HEK293 (cell line): ENCODE data around the gene APBB2.

ENCODE experiments used
- CTCF ChIP-seq: fragments of 450-650 bp; formaldehyde crosslinking; IDR thresholded peaks from 2 replicates; pipeline ENCODE4 v1.5.1; 2016; ENCODE audit warnings: missing biosample characterization, missing genetic modification characterization
- MEIS1 ChIP-seq: sonication (generic); formaldehyde crosslinking; IDR thresholded peaks from 2 replicates; pipeline ENCODE4 v1.8.1; 2022; ENCODE audit warnings: missing genetic modification reagents, mild to moderate bottlenecking, borderline replicate concordance
- REST ChIP-seq: fragments of 450-650 bp; formaldehyde crosslinking; IDR thresholded peaks from 2 replicates; pipeline ENCODE4 v1.5.1; 2016; ENCODE audit warnings: missing biosample characterization, missing genetic modification characterization
- YY1 ChIP-seq: fragments of 450-650 bp; formaldehyde crosslinking; IDR thresholded peaks from 2 replicates; pipeline ENCODE4 v1.5.1; 2018; ENCODE audit warnings: missing biosample characterization, missing genetic modification characterization
- ZNF175 ChIP-seq: fragments of 450-650 bp; formaldehyde crosslinking; IDR thresholded peaks from 2 replicates; pipeline ENCODE4 v1.5.1; 2016; ENCODE audit warnings: missing biosample characterization, missing genetic modification characterization
- ZNF214 ChIP-seq: fragments of 450-650 bp; formaldehyde crosslinking; IDR thresholded peaks from 2 replicates; pipeline ENCODE4 v1.5.1; 2017; ENCODE audit warnings: missing biosample characterization, mild to moderate bottlenecking, missing genetic modification characterization, borderline replicate concordance
- ZNF350 ChIP-seq: fragments of 450-650 bp; formaldehyde crosslinking; IDR thresholded peaks from 2 replicates; pipeline ENCODE4 v1.5.0; 2017; ENCODE audit warnings: missing biosample characterization, mild to moderate bottlenecking, missing genetic modification characterization
- ZNF548 ChIP-seq: fragments of 450-650 bp; formaldehyde crosslinking; IDR thresholded peaks from 2 replicates; pipeline ENCODE4 v1.5.1; 2016; ENCODE audit warnings: missing biosample characterization, missing genetic modification characterization

GRCh38 chr4:40840985-40841571 lies 373.3 kb downstream of the APBB2 start:
- TF ChIP-seq ZNF548 (tag by site-specific recombination) (no peak), REST (tag by site-specific recombination) (no peak), CTCF (tag by site-specific recombination) (peak; percentile 40; the same call in 1 of the 2 replicates), ZNF214 (tag by site-specific recombination) (no peak), YY1 (tag by site-specific recombination) (no peak), MEIS1 (CRISPR knock-in tag) (no peak), ZNF350 (tag by site-specific recombination) (no peak), ZNF175 (tag by site-specific recombination) (no peak)
